Endothelial cell of umbilical vein (primary cell): ENCODE data around the gene NSG2. TPM values are rescaled to one million over a fixed set of nuclear protein-coding genes. Genes with fewer than 3 reads are reported as not detected.

Experiments used
- BruUV-seq: library from RNA; stranded (reverse); fragments of 400-500 nt; replicated peaks from 2 replicates; lab custom pipeline; 2021; lab: Mats Ljungman, UMichigan
- CTCF ChIA-PET: fragments of 300-600, 350-600 bp; sonication (Branson Sonifier 250); formaldehyde crosslinking; loops from one replicate; lab custom pipeline; 2021; ENCODE audit warnings: antibody characterized with exemption, inconsistent platforms; lab: Charles Lee
- POLR2A ChIA-PET: fragments of 300-600, 350-600 bp; sonication (Branson Sonifier 250); formaldehyde crosslinking; loops from one replicate; lab custom pipeline; 2021; ENCODE audit warnings: antibody characterized with exemption, inconsistent platforms; lab: Charles Lee
- DNase-seq: peaks from one replicate; pipeline ENCODE4 v3.0.0-alpha.2; 2011; ENCODE audit warnings: low read depth, low spot score
- FAIRE-seq: peaks from 2 replicates; lab custom pipeline; 2011; peaks lifted over from hg19 to GRCh38; lab: Jason Lieb, UNC
- H2AFZ ChIP-seq: 2 replicates; pipeline ENCODE4 v1.6.0; 2012; ENCODE audit warnings: low read depth, low read length, control low read depth, inconsistent platforms
- H3K27ac ChIP-seq: 2 replicates; pipeline ENCODE4 v1.5.1; 2011; ENCODE audit warnings: low read depth, mild to moderate bottlenecking, control low read depth, low read length, moderate library complexity; ENCODE audit not compliant: insufficient read depth
- H3K27me3 ChIP-seq, 2 experiments: 2 replicates each; pipeline versions ENCODE4 v1.6.0 to v1.6.1; 2011; ENCODE audit warnings: low read length in 2 of 2, mixed read lengths in 1 of 2; ENCODE audit not compliant: control insufficient read depth in 2 of 2, insufficient read depth in 2 of 2
- H3K36me3 ChIP-seq, 2 experiments: 2 replicates in 1 of 2; 3 replicates in 1 of 2; pipeline ENCODE4 v1.5.1; 2011; ENCODE audit warnings: low read length in 2 of 2, mild to moderate bottlenecking in 1 of 2, moderate library complexity in 1 of 2; ENCODE audit not compliant: control insufficient read depth in 2 of 2, insufficient read depth in 2 of 2; ENCODE audit errors: extremely low read depth in 1 of 2
- H3K4me1 ChIP-seq: 3 replicates; pipeline ENCODE4 v1.5.1; 2011; ENCODE audit warnings: mild to moderate bottlenecking, low read length; ENCODE audit not compliant: control insufficient read depth, insufficient read depth; ENCODE audit errors: extremely low read depth
- H3K4me2 ChIP-seq: 2 replicates; pipeline ENCODE4 v1.6.1; 2011; ENCODE audit warnings: low read length, control low read depth, mixed read lengths; ENCODE audit not compliant: insufficient read depth
- H3K4me3 ChIP-seq, 3 experiments: fragments of 200-600 bp in 1 of 3; sonication (generic), shearing (Covaris generic) in 1 of 3; replicated peaks in 1 of 3; 2 replicates each; pipeline ENCODE4 v1.5.1; 2011 to 2016; ENCODE audit warnings: control low read depth in 3 of 3, low read length in 3 of 3, mild to moderate bottlenecking in 2 of 3, inconsistent platforms in 1 of 3, low read depth in 1 of 3, moderate library complexity in 1 of 3; ENCODE audit not compliant: insufficient read depth in 1 of 3
- H3K79me2 ChIP-seq: 2 replicates; pipeline ENCODE4 v1.6.0; 2012; ENCODE audit warnings: low read length, inconsistent platforms; ENCODE audit not compliant: control insufficient read depth, insufficient read depth
- H3K9ac ChIP-seq: replicated peaks from 2 replicates; pipeline ENCODE3; 2011; ENCODE audit warnings: low read length, control low read depth; ENCODE audit not compliant: insufficient read depth; ENCODE audit errors: extremely low read depth
- H3K9me1 ChIP-seq: replicated peaks from 3 replicates; pipeline ENCODE4 v1.6.0; 2011; ENCODE audit warnings: mild to moderate bottlenecking, low read length; ENCODE audit not compliant: control insufficient read depth, insufficient read depth; ENCODE audit errors: extremely low read depth
- H3K9me3 ChIP-seq: replicated peaks from 2 replicates; pipeline ENCODE4 v1.5.1; 2012; ENCODE audit warnings: low read length, inconsistent platforms; ENCODE audit not compliant: control insufficient read depth, insufficient read depth
- H4K20me1 ChIP-seq: replicated peaks from 2 replicates; pipeline ENCODE3; 2011; ENCODE audit warnings: mild to moderate bottlenecking, low read length; ENCODE audit not compliant: control insufficient read depth, insufficient read depth; ENCODE audit errors: extremely low read depth
- CTCF ChIP-seq, 2 donors: IDR thresholded peaks; 1 replicate in 1 of 2; 2 replicates in 1 of 2; pipeline ENCODE4 v1.5.1; 2011; ENCODE audit warnings: low read length in 2 of 2, mild to moderate bottlenecking in 2 of 2, moderate library complexity in 2 of 2, control low read depth in 1 of 2, inconsistent platforms in 1 of 2, low read depth in 1 of 2; ENCODE audit not compliant: insufficient read depth in 1 of 2; ENCODE audit errors: extremely low read depth in 1 of 2
- EZH2 ChIP-seq: IDR thresholded peaks from 2 replicates; pipeline ENCODE4 v1.6.1; 2012; ENCODE audit warnings: borderline replicate concordance, low read depth, mild to moderate bottlenecking, moderate library complexity, low read length, inconsistent platforms; ENCODE audit not compliant: severe bottlenecking
- FOS ChIP-seq: IDR thresholded peaks from 2 replicates; pipeline ENCODE4 v1.6.1; 2011; ENCODE audit warnings: mild to moderate bottlenecking, low read length, moderate library complexity, borderline replicate concordance; ENCODE audit not compliant: insufficient read depth
- GATA2 ChIP-seq: IDR thresholded peaks from 2 replicates; pipeline ENCODE4 v1.7.0; 2011; ENCODE audit warnings: low read depth, mild to moderate bottlenecking, moderate library complexity, mixed read lengths, low read length; ENCODE audit not compliant: insufficient read length, insufficient read depth
- JUN ChIP-seq: IDR thresholded peaks from 2 replicates; pipeline ENCODE4 v1.6.1; 2011; ENCODE audit warnings: borderline replicate concordance, low read depth; ENCODE audit not compliant: insufficient read length, insufficient read depth
- MAX ChIP-seq: IDR thresholded peaks from 2 replicates; pipeline ENCODE4 v1.6.1; 2011; ENCODE audit not compliant: insufficient read depth, insufficient read length
- MYC ChIP-seq: IDR thresholded peaks from one replicate; pipeline ENCODE4 v1.6.1; 2011; ENCODE audit warnings: mild to moderate bottlenecking, low read depth, low read length
- POLR2A ChIP-seq: IDR thresholded peaks from 2 replicates; pipeline ENCODE4 v1.6.1; 2012; ENCODE audit warnings: low read depth, mild to moderate bottlenecking, control low read depth, low read length
- POLR2AphosphoS5 ChIP-seq: IDR thresholded peaks from 2 replicates; pipeline ENCODE4 v1.6.1; 2012; ENCODE audit warnings: low read depth, mild to moderate bottlenecking, control low read depth, low read length, moderate library complexity; ENCODE audit not compliant: insufficient read depth
- dilution Hi-C: fragments of 300-500 bp; cut with MboI; formaldehyde crosslinking; loops from one replicate; pipeline ENCODE4 v1.15.0; 2019; ENCODE audit warnings: low sequenced_read_pairs; ENCODE audit not compliant: extremely low pct_ligation_motif_present
- intact Hi-C: fragments of 100-400 bp; cut with micrococcal nuclease; formaldehyde crosslinking; loops from one replicate; pipeline ENCODE4 v1.10.0; 2022
- polyA plus RNA-seq, 4 experiments: library from polyadenylated mRNA; depleted of rRNA in 3 of 4; stranded (reverse) in 3 of 4; unstranded in 1 of 4; fragments of >200 nt; gene quantifications; 2 replicates each; pipeline versions ENCODE4 v1.2.1 to v1.2.3, GENCODE V29; 2011 to 2012; ENCODE audit warnings: missing spikeins in 1 of 4
- total RNA-seq: library from RNA; stranded (reverse); gene quantifications from 2 replicates; pipeline ENCODE4 v1.2.3, GENCODE V29; 2021

NSG2 gene
- total and polyA plus RNA-seq, 2 donors (not counting 3 experiments of a cell fraction or from before 2014, with no cell fraction given) = not detected

- H3K4me1 ChIP-seq = no peaks in the 10 kb centered on the region
- no peak overlapping the region for H3K4me2 ChIP-seq
- ChIA-PET POLR2A (no interaction called here), CTCF (no interaction called here)
- intact Hi-C loops (no loop called here), dilution Hi-C loops (no loop called here)
- no peak overlapping the region for H3K27ac ChIP-seq
- H4K20me1 ChIP-seq = no peaks in the 10 kb centered on the region
- H3K9me3 ChIP-seq = peaks cover 4% of the 10 kb centered on the region
- no TSS peak for BruUV-seq
- no peak overlapping the region for H3K4me3 ChIP-seq
- H3K9ac ChIP-seq = no peak overlapping the region
- no peak overlapping the region for H2AFZ ChIP-seq
- no peaks in the 10 kb centered on the region for H3K9me1 ChIP-seq
- no peak for DNase-seq
- no peak for FAIRE-seq
- no peaks in the 10 kb centered on the region for H3K27me3 ChIP-seq
- no peaks in the 10 kb centered on the region for H3K79me2 ChIP-seq
- TF ChIP-seq FOS (no peak), MAX (no peak), EZH2 (no peak), JUN (no peak), CTCF (IDR thresholded peaks at IDR 0.05; ENCODE audit: extremely low read depth in 1 of 2, insufficient read depth in 1 of 2, low read depth in 1 of 2, low read length in 2 of 2) (no peak), GATA2 (no peak), POLR2A (no peak), POLR2AphosphoS5 (no peak), MYC (no peak)
- H3K36me3 ChIP-seq = no peaks in the 10 kb centered on the region
Observed at GRCh38 chr5:174148721-174149120, 103.2 kb downstream of the NSG2 start.
